D341Med (cell line): Measurements from ENCODE around the gene BMPER.
A peak's percentile ranks its signal among the peaks of the same experiment; 100 is the strongest.
"Not testable (repeated sequence)": the region's sequence is repeated elsewhere in the genome, so short reads cannot be mapped to it uniquely, and the experiment has no call there.

ENCODE experiments used
- DNase-seq: peaks from one replicate; pipeline ENCODE4 v3.0.0; 2012; ENCODE audit warnings: low spot score

Gene BMPER

DNA sequence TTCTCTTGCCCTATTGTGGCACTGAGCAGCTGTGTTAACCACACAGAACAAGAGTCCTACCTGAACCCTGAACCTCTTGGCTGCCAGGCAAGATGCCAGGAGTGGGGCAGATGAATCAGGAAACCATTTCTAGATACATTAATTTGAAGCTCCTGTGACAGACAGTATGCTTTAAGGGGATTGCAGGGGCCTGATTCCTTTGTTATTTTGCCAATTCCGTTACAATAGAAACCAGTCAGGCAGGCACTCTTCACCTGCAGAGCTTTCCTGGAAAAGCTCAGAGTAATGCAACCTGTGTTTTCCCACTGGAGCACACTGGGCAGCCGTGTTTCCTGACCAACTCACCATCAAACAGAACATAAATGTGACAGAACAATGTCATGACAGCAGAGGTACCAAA is 233.1 kb downstream of the BMPER start:
- no peak for DNase-seq

DNA sequence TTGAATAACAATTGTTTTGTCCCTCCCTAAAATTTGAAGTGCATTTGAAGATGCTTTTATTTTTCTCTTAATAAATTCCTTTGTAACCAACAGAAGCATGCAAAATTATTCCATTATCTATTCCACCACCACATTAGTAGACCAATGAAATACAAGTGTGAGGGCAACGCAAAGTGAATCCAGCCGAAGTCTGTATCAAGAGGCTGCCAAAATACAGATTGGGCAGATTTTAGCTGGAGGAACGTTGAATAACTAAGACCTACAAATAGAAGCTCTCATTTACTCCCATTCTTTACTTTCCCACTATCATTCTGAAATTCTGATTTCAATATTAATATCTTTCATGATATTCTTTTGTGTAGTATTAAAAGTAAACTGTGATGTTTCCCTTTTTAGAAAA is 233.7 kb downstream of the BMPER start:
- no peak for DNase-seq

DNA sequence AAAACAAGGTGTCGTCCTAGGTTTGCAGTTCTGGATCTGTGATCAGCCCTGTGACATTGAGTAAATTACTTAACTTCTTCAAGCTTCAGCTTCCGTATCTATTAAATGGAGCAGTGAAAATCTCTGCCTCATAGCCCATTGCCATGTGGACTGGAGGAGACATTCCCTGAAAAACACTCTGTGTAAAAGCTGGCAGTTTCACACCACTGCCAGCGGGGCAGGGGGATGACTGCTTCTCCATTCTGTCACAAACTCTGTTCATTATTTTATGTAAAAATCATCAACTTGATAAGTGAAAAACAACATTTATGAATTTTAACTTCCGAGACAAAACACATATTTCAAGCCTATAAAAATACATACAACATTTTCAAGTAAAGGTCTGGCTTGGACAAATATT is 234.7 kb downstream of the BMPER start:
- no peak for DNase-seq

DNA sequence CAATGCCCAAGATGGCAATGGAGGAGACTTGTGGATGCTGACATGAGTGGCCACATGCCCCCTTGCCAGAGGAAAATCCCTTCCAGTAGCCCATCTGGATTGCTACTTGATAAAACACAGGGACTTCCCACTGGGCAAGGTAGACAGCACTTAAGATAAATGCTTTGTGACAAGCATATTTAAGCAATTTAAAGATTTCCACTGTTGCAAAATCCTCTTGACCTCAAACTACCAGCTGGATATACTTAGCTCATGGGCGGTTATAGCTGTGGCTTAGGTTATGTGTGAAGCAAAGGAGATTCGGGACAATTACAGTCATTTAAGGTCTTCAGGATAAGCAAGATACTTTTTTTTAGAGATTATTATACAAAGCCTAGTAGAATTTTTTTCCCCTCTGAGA is 238.1 kb downstream of the BMPER start:
- DNase-seq = no peak

DNA sequence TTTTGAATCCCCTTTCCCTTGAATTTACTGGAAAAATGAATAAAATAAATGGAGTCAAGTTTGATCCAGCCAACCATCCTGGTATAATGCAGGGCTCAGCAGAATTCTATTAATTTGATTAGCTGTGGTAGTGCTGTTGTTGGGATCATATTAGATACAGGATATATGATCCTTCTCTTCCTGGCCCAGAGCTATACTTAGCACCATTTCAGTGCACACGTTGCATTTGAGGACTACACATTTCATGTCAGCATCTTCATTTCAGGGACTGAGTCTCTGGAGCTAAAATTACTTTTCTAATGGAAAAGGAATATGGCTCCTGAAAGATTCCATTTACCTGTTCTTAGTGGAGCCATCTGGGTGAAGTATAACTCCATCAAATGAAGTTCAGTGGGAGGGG is 240.3 kb downstream of the BMPER start:
- no peak for DNase-seq

DNA sequence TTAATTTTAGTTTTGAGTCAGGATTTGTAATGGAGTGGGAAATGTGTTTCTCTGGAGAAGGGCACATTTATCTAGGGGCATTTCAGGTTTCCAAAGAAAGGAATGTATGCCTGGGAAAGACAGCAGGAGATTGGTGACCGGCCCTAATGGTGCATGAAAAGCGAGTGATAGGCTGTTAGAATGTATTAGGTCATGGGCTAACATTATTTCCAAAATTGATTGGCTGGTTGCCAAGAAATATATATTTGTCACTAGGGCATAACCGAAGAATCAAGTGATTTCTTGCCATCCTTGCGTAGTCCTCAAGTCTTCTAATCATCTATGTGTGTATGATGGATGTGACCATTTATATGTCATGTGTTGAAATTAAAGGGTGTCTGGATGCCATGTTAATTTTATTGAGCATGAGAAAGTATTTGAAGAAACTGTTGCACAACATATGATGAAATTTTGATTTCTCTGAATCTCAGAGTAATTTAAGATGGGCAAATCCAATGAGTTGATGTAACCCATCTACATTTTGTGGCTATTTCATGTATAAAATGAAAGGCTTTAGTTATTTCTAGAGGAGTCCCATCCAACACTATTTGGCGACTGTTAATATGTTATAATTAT is 248.4 kb downstream of the BMPER start:
- DNase-seq = no peak

DNA sequence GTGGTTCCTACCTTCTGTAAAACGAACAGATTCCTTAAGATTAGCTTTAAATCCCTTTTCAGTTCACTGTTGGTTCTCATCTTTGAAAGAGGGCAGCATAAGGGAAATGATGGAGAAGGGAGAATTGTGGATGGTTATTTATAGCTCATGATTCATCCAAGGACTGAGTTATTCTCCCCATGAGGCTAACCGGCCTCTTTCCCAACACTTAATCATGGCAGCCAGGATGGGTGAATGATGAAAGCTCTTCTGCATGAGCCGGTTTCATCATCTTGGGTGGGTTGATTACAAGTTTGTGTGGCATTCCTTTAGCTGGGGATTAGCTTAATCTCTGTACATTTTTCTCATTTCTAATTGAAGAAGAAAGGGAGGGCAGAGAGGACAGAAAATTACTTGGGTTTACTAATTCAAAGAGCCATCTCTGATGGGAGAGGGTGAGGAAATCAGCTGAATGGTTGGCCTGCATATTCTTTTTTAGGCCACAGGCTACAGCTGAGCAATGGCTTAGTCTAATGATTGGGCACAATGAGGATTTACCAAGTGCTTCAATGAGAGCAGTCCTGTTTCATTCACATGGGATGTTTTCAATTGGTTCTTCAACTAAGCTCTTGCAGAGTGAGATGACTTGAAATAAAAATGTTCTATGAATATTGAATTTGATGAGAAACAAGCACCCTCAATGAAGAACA is 250.0 kb downstream of the BMPER start:
- no peak for DNase-seq

DNA sequence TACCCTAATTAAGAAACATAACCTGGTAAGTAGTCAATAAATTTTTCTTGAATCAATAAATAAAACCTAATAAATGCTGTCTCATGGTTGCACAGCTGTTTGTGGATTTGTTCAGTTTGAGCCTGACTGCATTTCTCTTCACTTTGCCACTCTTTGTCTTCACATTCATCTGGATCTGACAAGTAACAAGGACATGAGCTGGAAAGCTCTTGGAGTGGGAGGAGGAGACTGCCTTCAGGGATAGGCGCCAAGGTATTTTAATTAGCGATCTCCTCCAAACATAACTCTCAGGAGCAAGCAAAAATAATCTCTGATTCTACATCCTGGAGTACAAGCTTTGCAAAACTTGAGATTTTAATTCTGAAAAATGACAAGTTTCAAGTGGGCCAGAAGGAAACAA is 251.0 kb downstream of the BMPER start:
- DNase-seq = no peak

DNA sequence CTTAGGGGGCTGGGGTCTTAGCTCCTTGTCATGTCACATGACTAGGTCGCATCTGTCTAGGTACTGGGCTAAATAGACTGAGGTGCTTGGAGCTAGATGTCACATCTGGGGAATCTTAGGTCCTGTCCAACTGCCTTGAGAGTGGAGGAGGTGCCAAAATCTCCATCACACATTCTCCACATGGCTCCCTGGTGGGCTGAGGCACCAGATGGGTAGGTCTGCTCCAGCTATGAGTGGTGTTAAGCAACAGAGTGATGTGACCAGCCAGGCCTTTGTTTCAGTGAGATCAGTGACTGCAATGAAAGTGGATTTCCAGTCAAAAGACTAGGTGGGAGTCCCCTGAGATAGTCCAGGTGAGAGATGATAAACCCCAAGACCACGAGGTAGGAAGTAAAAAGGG is 251.8 kb downstream of the BMPER start:
- DNase-seq = no peak

DNA sequence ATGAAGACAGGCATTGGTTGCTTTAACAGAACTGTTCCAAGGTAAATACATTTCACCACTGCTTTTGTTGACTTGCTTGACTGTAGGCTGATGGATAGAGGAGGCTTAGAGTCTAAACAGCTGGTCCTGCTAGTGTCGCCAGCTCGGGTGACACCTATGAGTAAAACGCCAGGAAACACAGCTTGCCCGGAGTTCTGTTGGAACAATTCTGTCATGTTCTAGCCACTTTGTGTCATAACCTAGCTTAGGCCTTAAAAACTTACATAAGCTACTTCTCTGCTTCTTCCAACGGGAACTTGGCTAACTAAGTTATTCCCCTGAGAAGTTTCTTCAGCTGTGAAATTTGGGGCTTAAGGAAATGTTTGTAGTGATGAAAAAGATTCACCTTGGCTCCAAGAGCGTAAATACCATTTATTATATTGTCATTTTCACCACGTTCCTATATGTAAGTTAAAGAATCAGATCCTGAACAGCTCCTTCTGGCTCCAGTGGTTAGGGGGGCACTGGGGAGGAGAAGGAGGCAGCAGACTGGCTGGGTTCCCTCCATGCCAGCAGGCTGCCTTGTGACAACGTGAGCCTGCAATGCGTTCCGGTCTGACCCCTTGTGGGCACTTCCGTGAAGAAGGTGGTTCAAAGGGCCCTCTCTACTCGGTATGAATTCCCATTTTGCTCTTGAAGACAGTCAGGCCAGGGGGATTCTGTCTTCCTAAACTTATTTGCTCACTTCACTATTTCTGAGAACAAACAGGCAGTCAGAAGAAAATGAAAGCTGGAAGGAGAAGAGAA is 253.2 kb downstream of the BMPER start:
- peak; percentile 37 for DNase-seq

DNA sequence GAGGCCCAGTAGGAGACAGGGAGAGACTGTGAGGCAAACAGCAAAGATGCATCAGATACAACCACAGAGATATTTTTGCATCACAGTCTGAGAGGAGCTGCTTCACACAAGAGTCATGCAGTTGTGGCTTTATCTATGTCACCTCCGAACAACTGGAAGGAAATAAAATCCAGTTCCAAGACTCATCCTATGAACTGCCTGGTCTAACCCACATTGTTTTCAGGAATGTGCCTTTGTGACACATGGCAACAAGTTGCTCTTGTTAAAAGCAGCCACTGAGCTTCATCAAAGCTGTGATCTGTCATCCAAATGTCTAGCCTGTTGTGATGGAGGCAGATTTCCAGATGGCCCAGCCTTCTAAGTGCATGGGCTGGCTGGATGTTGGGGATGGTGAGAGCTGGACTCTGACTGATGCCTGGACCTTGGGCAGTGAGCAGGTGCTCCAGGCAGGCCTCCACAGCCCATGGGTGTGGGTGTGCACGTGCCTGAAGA is 255.0 kb downstream of the BMPER start:
- DNase-seq = no peak

DNA sequence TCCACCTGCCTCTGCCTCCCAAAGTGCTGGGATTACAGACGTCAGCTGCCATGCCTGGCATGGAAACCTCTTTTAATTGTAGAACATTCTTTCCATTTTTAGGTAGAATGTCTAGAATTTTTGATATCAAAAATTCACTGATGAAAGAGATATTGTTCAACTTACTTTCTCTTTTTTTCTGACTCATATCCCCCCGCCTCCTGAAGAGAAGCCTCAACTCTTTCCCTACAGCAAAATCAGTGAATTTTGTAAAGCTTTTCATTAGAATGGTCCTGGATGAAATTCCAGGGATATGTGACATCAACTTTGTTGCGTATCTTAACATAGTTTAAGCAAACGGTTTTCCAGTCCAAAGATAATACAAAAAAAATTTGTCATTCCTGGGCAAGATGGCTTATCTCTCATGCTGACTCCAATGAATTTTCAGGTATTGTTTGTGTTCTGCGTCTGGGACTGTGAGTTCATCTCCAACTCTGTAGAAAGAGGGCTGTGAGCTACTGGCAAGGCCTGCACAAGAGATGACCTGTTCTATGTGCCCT is 256.8 kb downstream of the BMPER start:
- DNase-seq = no peak

DNA sequence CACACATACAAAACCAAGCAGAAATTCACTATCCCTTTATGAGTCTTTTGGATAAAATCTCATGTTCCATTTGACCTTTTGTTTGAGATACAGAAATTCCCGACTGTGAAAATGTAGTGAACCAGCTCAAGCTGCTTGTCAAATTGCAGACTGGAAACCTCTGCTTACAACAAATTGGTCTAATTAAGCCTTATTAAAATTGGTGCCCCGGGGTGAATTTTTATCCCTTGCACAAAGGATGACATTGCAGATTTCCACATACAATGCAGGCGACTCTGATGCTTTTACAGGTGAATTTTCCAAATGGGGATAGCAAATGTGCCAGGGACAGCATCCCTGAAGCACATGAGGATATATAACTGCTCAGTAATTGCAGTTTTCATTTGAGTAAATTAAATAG is 257.3 kb downstream of the BMPER start:
- no peak for DNase-seq

DNA sequence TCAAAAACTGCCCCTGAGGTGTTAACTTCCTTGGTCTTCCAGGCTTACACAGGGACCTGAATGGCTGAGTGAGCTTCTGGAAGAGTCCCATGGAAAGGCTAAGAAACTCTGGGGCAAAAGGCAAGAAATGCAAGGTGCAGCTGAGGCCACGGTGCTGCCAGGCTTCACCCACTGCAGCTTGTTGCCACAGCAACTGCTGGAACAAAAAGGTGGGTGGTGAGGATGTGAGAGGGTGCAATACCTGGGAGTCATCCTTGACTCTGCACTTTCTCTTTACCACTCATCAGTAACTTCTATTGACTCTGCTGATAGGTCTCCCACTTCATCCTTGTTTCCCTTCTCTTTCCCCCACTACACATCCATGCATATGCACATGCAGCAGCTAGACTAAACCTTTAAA is 258.6 kb downstream of the BMPER start:
- DNase-seq = no peak

DNA sequence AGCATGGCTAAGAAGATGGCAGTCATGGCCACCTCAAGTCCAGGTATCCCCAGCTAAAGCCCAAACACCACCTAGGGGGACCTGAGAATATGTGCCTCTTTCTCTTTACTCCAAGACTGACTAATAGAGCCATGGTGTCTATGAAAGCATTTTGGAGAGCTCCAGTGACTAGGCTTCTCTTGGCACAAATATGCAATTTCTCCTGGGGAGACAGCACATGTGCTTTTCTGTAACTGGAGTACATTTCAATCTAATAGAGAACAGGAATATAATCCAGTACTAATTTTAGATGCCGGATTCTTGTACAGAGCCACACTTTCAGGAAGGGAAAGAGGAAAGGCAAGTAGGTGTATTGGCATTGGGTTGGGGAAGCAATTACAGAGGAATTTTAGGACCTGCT is 260.1 kb downstream of the BMPER start:
- no peak for DNase-seq

DNA sequence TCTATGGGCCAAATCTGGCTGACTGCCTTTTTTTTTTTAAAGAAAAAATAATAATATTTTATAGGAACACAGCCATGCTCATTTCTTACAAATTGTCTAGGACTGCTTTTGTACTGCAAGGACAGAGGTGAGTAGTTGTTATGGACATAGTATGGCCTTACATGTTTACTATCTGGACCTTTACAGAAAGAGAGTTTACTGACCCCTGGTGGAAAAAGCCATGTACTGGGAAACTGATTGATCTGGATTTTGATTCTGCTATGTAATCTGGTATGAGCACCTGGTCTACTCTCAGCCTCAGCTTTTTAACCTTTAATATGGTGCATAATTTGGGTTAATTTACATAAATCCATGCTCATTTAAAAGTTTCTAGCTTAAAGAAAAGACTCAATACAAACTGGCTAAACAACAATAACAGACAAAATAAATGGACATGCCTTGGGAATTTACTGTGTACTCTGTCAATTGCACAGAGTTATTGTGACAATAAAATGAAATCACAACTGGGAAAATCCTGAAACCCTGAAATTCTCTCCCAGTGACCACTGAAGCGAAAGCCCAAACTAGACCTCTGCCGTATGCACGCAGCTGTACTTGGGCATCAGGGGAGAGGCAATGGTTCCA is 260.7 kb downstream of the BMPER start:
- DNase-seq = no peak

DNA sequence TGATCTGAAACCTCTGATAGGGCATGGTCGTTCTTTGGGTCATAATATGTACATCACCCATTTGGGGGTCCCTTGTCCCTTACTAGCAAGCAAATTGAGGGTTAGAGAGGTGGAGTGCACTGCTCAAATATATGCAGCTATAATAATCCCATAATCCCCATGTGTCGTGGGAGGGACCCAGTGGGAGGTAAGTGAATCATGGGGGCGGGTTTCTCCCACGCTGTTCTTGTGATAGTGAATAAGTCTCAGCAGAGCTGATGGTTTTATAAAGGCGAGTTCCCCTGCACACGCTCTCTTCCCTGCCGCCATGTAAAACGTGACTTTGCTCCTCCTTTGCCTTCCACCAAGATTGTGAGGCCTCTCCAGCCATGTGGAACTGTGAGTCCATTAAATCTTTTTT is 262.7 kb downstream of the BMPER start:
- no peak for DNase-seq

DNA sequence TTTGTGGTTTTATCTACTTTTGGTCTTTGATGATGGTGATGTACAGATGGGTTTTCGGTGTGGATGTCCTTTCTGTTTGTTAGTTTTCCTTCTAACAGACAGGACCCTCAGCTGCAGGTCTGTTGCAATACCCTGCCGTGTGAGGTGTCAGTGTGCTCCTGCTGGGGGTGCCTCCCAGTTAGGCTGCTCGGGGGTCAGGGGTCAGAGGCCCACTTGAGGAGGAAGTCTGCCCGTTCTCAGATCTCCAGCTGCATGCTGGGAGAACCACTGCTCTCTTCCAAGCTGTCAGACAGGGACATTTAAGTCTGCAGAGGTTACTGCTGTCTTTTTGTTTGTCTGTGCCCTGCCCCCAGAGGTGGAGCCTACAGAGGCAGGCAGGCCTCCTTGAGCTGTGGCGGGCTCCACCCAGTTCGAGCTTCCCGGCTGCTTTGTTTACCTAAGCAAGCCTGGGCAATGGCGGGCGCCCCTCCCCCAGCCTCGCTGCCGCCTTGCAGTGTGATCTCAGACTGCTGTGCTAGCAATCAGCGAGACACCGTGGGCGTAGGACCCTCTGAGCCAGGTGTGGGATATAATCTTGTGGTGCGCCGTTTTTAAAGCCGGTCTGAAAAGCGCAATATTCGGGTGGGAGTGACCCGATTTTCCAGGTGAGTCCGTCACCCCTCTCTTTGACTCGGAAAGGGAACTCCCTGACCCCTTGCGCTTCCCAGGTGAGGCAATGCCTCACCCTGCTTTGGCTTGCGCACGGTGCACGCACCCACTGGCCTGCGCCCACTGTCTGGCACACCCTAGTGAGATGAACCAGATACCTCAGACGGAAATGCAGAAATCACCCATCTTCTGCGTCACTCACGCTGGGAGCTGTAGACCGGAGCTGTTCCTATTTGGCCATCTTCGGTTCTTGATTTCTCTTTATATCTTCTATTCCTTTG is 269.6 kb downstream of the BMPER start:
- DNase-seq = not testable (repeated sequence)

DNA sequence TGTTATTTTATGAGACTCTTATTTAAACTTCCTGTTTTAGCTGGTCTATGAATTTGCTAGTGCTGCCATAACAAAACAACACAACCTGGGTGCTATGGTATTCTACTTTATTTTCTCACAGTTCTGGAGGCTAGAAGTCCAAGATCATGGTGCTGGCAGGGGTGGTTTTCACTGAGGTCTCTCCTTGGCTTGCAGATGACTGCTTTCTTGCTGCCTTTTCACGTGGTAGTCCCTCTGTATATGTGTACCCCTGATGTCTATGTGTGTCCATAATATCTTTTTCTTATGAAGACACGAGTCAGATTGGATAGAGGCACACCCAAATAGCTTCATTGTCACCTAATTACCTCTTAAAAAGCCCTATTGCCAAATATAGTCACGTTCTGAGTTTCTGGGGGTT is 270.5 kb downstream of the BMPER start:
- DNase-seq = no peak

DNA sequence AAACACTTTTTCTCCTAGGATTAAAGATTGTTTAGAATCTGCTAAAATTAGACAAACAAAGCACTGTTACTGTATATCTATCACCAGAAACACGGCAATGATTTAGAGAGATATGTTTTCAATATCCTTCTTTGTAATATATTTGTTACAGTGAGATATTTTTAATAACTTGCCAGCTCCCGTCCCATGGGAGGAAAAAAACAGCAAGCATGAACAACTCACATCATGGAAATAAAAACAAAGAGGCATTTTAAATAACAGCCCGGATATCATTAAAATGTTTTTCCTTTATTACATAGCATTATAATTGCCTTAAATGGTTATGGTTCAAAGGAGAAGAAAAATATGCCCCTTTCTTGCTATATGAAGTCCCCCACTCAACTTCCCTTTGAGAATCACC is 272.1 kb downstream of the BMPER start:
- DNase-seq = no peak

DNA sequence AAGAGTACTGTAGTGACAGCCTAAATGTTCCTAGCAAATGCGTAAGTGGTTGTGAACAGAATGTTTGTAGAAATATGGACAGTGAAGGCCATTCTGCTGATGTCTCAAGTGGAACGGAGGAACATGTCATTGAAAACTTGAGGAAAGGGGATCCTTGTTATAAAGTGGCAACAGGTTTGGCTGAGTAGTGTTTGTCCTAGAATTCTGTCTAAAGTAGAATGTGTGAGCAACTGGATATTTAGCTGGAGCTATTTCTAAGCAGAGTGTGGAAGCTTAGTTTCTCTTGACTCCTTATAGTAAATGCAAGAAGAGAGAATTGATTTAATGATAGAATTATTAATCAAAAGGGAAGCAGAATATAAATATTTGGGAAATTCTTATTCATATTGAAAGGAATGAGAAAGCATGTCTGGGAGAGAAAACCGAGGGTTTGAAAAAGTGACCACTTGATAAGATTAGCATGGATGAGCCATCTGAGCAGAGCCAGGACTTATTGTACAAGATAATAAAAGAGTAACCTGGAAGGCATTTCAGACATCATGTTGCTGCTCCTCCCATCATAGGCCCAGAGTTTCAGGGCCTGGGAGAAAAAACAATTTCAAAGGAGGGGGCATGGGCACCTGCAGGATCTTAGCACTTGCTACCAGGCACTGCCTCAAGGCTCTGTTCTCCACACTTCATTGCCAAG is 276.1 kb downstream of the BMPER start:
- DNase-seq = no peak
